Left ventricle myocardium inferior (tissue), 1 donor: ENCODE results near the gene TOX2. TPM values are rescaled to one million over a fixed set of nuclear protein-coding genes. Genes with fewer than 3 reads are reported as not detected.

Source experiments
- DNase-seq: peaks from one replicate; pipeline ENCODE4 v3.0.0-alpha.2; 2020
- H3K27ac ChIP-seq: fragments of 200-600 bp; replicated peaks from 2 replicates; pipeline ENCODE4 v1.8.0; 2021
- H3K27me3 ChIP-seq: fragments of 200-600 bp; 2 replicates; pipeline ENCODE4 v1.8.0; 2021; ENCODE audit warnings: low read depth
- H3K36me3 ChIP-seq: fragments of 200-600 bp; 2 replicates; pipeline ENCODE4 v1.8.0; 2021
- H3K4me1 ChIP-seq: fragments of 200-600 bp; 2 replicates; pipeline ENCODE4 v1.8.0; 2021
- H3K4me3 ChIP-seq: fragments of 200-600 bp; 2 replicates; pipeline ENCODE4 v1.8.0; 2021; ENCODE audit warnings: mild to moderate bottlenecking, moderate library complexity
- H3K9me3 ChIP-seq: fragments of 200-600 bp; replicated peaks from 2 replicates; pipeline ENCODE4 v1.8.0; 2021
- CTCF ChIP-seq: fragments of 200-600 bp; IDR thresholded peaks from 2 replicates; pipeline ENCODE4 v1.8.0; 2021; ENCODE audit warnings: antibody characterized with exemption, mild to moderate bottlenecking, borderline replicate concordance
- intact Hi-C: fragments of 100-400 bp; cut with micrococcal nuclease; formaldehyde crosslinking; loops from one replicate; pipeline ENCODE4 v1.11.0; 2022
- total RNA-seq: library from RNA; stranded (reverse); fragmentation: NEBNext Ultra II Directional; extraction: Animal tissue kit (Norgen Biotek cat#: 25700); gene quantifications from one replicate; pipeline ENCODE4 v1.2.1, GENCODE V29; 2021
- donor health status: DM: no; HTN: yes; CAD: no; lungs with severe emphysema.

TOX2 gene
- total RNA-seq, 1 donor from 2014 or later, result 0.30 TPM

DNA sequence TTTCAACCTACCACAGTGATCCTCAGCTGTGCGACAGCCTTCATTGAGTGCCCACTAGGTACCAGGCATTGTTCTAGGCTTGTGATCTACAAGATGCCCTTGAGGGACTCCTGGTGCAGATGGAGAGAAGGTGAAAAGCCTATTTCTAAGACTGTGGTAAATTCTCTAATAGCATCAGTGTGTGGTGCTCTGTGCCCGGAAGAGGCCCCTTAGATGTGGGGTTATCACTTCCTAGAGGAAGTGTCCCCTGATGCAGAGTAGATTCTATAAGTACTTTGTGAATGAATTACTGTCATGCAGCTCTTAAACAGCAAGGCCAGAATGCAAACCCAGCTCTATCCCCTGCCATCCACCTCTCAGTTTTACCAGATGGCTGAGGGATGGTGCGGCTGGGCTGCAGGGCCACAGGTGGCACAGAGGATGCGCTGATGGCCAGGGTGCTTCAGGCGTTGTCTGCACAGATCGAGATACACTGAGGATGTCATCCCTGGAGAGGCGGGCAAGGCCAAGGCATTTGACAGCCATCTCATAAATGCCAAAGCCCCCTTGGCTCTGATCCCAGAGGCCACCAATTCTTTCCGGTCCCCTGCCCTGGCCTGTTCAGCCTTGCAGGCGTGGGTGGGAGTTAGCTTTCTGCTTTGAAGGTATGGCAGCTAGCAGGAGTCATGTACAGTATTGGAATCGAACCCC lies 96.7 kb downstream of the TOX2 start:
- TF ChIP-seq CTCF, result no peak
- Histone ChIP-seq H3K9me3 (no peaks in the 10 kb centered on the region), H3K27ac (no peak overlapping the region), H3K36me3 (no peaks in the 10 kb centered on the region), H3K27me3 (peaks cover 29% of the 10 kb centered on the region), H3K4me1 (peaks cover 13% of the 10 kb centered on the region), H3K4me3 (no peak overlapping the region)
- intact Hi-C loops, result no loop called here
- no peak for DNase-seq

DNA sequence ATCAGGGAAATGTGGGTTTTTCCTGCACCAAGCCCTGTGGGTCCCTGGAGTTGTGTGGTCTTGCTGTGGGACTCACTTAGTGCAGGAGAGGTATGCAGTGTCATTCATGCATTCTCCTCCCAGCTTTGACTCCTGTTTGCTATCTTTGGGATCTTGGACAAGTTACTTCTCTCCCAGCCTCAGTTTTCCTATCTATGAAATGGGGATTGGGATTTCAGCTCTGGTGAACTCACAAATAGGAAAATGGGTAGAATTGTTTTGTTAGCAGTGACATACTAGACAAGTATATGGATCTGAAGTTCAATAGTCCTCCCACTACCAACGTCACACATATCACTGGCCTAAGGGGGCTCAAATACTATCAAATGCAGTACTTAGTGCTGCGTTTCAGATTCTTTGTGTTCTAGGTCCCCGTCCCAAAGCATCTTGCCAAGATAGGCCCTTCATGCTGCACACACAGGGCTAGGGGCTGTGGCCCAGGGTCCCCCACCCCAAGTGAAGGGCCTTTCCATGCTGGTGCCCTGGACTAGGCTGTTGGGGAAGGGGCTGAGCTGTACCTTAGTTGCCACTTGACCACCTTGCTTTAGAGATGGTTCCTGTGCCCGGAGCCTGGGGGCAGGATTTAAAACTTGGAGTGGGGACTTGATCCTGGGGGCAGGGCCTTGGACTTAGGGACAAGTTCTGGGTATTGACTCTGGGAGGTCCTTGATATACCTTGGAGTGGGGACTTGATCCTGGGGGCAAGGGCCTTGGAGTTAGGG lies 98.0 kb downstream of the TOX2 start:
- H3K27ac ChIP-seq, result no peak overlapping the region
- no peak for TF ChIP-seq CTCF
- H3K27me3 ChIP-seq, result peaks cover 39% of the 10 kb centered on the region
- no peaks in the 10 kb centered on the region for H3K36me3 ChIP-seq
- H3K9me3 ChIP-seq, result no peaks in the 10 kb centered on the region
- H3K4me1 ChIP-seq, result peaks cover 14% of the 10 kb centered on the region
- no peak overlapping the region for H3K4me3 ChIP-seq
- intact Hi-C loops, result no loop called here
- no peak for DNase-seq

- DNase-seq, result no peak
- Histone ChIP-seq H3K9me3 (no peaks in the 10 kb centered on the region), H3K36me3 (no peaks in the 10 kb centered on the region), H3K4me3 (no peak overlapping the region), H3K4me1 (peaks cover 20% of the 10 kb centered on the region), H3K27ac (no peak overlapping the region), H3K27me3 (peaks cover 44% of the 10 kb centered on the region)
- no peak for TF ChIP-seq CTCF
- intact Hi-C loops, result no loop called here
These were observed 100.4 kb downstream of the TOX2 start for GRCh38 chr20:44014807-44015732.

GRCh38 chr20:44015733-44016103 lies 101.1 kb downstream of the TOX2 start:
- H3K4me1 ChIP-seq, result peaks cover 20% of the 10 kb centered on the region
- no peak overlapping the region for H3K4me3 ChIP-seq
- H3K9me3 ChIP-seq, result no peaks in the 10 kb centered on the region
- H3K27ac ChIP-seq, result no peak overlapping the region
- DNase-seq, result no peak
- H3K36me3 ChIP-seq, result no peaks in the 10 kb centered on the region
- intact Hi-C loops, result no loop called here
- no peak for TF ChIP-seq CTCF
- peaks cover 44% of the 10 kb centered on the region for H3K27me3 ChIP-seq

GRCh38 chr20:44016525-44016924 lies 101.9 kb downstream of the TOX2 start:
- H3K27ac ChIP-seq, result no peak overlapping the region

More at GRCh38 chr20:44016525-44016924, 101.9 kb downstream of the TOX2 start:
- intact Hi-C loops, result no loop called here
- peaks cover 52% of the 10 kb centered on the region for H3K27me3 ChIP-seq
- no peaks in the 10 kb centered on the region for H3K36me3 ChIP-seq
- no peak for TF ChIP-seq CTCF
- peaks cover 20% of the 10 kb centered on the region for H3K4me1 ChIP-seq
- H3K9me3 ChIP-seq, result no peaks in the 10 kb centered on the region
- DNase-seq, result no peak
- H3K4me3 ChIP-seq, result no peak overlapping the region
